Adrenal gland (tissue), 19 donors: ENCODE data around the gene ATG10. TPM values are rescaled to one million over a fixed set of nuclear protein-coding genes. Genes with fewer than 3 reads are reported as not detected.

Source experiments
- DNase-seq, 7 donors: peaks; one replicate each; pipeline ENCODE4 v3.0.0-alpha.2; 2019 to 2020
- H3K27ac ChIP-seq, 5 donors: fragments of 200-600 bp; sonication (generic) in 4 of 5; 1 replicate in 3 of 5; 2 replicates in 2 of 5; pipeline versions ENCODE4 v1.5.1 to v1.8.0; 2016 to 2020; ENCODE audit warnings: mild to moderate bottlenecking in 1 of 5
- H3K27me3 ChIP-seq: fragments of 200-600 bp; 2 replicates; pipeline ENCODE4 v1.8.0; 2021
- H3K36me3 ChIP-seq, 2 donors: fragments of 200-600 bp; replicated peaks in 1 of 2; 1 replicate in 1 of 2; 2 replicates in 1 of 2; pipeline versions ENCODE4 v1.5.1 to v1.8.0; 2018 to 2022
- H3K4me1 ChIP-seq, 2 donors: fragments of 200-600 bp; replicated peaks in 1 of 2; 1 replicate in 1 of 2; 2 replicates in 1 of 2; pipeline versions ENCODE4 v1.5.1 to v1.8.0; 2018 to 2021
- H3K4me3 ChIP-seq, 4 donors: fragments of 200-600 bp; sonication (generic) in 3 of 4; one replicate each; pipeline ENCODE4 v1.5.1; 2016 to 2018
- H3K9me3 ChIP-seq, 3 donors: fragments of 200-600 bp; sonication (generic) in 1 of 3; replicated peaks in 1 of 3; 1 replicate in 2 of 3; 2 replicates in 1 of 3; pipeline versions ENCODE4 v1.5.1 to v1.8.0; 2016 to 2021
- POLR2A ChIP-seq, 2 donors: fragments of 450-650 bp; IDR thresholded peaks; one replicate each; pipeline ENCODE4 v1.6.1; 2017; ENCODE audit warnings: antibody characterized with exemption in 2 of 2, mild to moderate bottlenecking in 2 of 2, moderate library complexity in 1 of 2
- WGBS, 4 donors: extraction: QIAGEN DNeasy Blood & Tissue Kit in 2 of 4; methylation state at CpG; one replicate each; pipeline versions ENCODE4 v1.1.5 to v1.1.7; 2013 to 2017; 5-methylcytosine and 5-hydroxymethylcytosine counted together
- intact Hi-C, 2 donors: fragments of 100-400 bp; cut with DNase I; formaldehyde crosslinking; loops; one replicate each; pipeline versions ENCODE4 v1.14.1 to v1.15.0; 2022 to 2023
- long read RNA-seq, 10 donors: library from polyadenylated mRNA in 3 of 10; unstranded in 2 of 10; stranded (forward) in 1 of 10; transcript quantifications; one replicate each; pipeline ENCODE4 v2.0.0 and lab custom pipeline, GENCODE V29; 2021 to 2026
- polyA plus RNA-seq, 3 donors: library from polyadenylated mRNA; stranded (reverse); fragments of 200-250 nt in 2 of 3; fragments of 350-450 nt in 1 of 3; fragmentation: Illumina TruSeq in 1 of 3; extraction: RNeasy Lipid Tissue Mini Kit (QIAGEN cat#74804) in 1 of 3; gene quantifications; one replicate each; pipeline ENCODE4 v1.2.3, GENCODE V29; 2013 to 2014
- total RNA-seq, 9 donors: library from RNA; depleted of rRNA in 4 of 9; stranded (reverse); fragments of >200 nt in 4 of 9; fragments of 120-200 nt in 1 of 9; fragmentation: NEBNext Ultra II Directional in 1 of 9; extraction: Animal tissue kit (Norgen Biotek cat#: 25700) in 1 of 9; gene quantifications; one replicate each; pipeline versions ENCODE4 v1.1.0 to v1.2.4, GENCODE V29; 2013 to 2023
- TF ChIP-seq, protein P1 (sequence below), 6 experiments: fragments of 450-650 bp in 4 of 6; fragments of 200-600 bp in 2 of 6; sonication (generic) in 1 of 6; IDR thresholded peaks; 1 replicate in 5 of 6; 2 replicates in 1 of 6; pipeline versions ENCODE4 v1.5.1 to v1.8.0; 2016 to 2021; ENCODE audit warnings: antibody characterized with exemption in 6 of 6, mild to moderate bottlenecking in 2 of 6, moderate library complexity in 1 of 6
- donor health status: healthy with polysubstance abuse.
- donor health status: Bipolar disorder and iron deficiency.
- donor health status: DM: yes; HTN: yes; CAD: no.
- donor health status: DM: no; HTN: no; CAD: no.
- donor health status: DM: no; HTN: no; CAD: no.
- donor health status: DM: yes; HTN: yes; CAD: no.

ATG10 gene
- total RNA-seq, result 10 to 100 TPM in 2 of 9 donors, 1 to 10 TPM in 7; 4.1 to 15.1 (median 7.7) TPM
- 1 to 10 TPM; 4.0 to 7.0 (median 5.9) TPM for polyA plus RNA-seq
- long read RNA-seq, donor 1, transcript ATG10-201 (8 exons, 3,033 nt), result major isoform, 8 of 3,817 reads
- long read RNA-seq, donor 1, partial matches to known transcripts, result 3,620 of 3,817 reads
- long read RNA-seq, donor 1, other reads (novel, unspliced or antisense), result 188 of 3,817 reads
- long read RNA-seq, donor 2, partial matches to known transcripts, result 0 of 5 reads
- long read RNA-seq, donor 2, other reads (novel, unspliced or antisense), result 0 of 5 reads
- long read RNA-seq, donor 3, partial matches to known transcripts, result 2,809 of 2,917 reads
- long read RNA-seq, donor 3, other reads (novel, unspliced or antisense), result 103 of 2,917 reads
- long read RNA-seq, donor 4, transcript ATG10-201 (8 exons, 3,033 nt), result major isoform, 5 of 12 reads
- long read RNA-seq, donor 4, partial matches to known transcripts, result 0 of 12 reads
- long read RNA-seq, donor 4, other reads (novel, unspliced or antisense), result 7 of 12 reads
- long read RNA-seq, donor 5, partial matches to known transcripts, result 0 of 13 reads
- long read RNA-seq, donor 5, other reads (novel, unspliced or antisense), result 8 of 13 reads
- long read RNA-seq, donor 6, partial matches to known transcripts, result 0 of 5 reads
- long read RNA-seq, donor 6, other reads (novel, unspliced or antisense), result 1 of 5 reads
- long read RNA-seq, donor 7, partial matches to known transcripts, result 1,117 of 2,049 reads
- long read RNA-seq, donor 7, other reads (novel, unspliced or antisense), result 929 of 2,049 reads
- long read RNA-seq, donor 8, partial matches to known transcripts, result 4,768 of 4,948 reads
- long read RNA-seq, donor 8, other reads (novel, unspliced or antisense), result 179 of 4,948 reads
- long read RNA-seq, donor 9, partial matches to known transcripts, result 5 of 8 reads
- long read RNA-seq, donor 9, other reads (novel, unspliced or antisense), result 0 of 8 reads
- long read RNA-seq, donor 10, partial matches to known transcripts, result 2,267 of 2,413 reads
- long read RNA-seq, donor 10, other reads (novel, unspliced or antisense), result 145 of 2,413 reads

GRCh38 chr5:81971712-81972491 lies at the start of gene ATG10:
TSS of gene ATG10 (plus strand) at chr5:81972023. CDS start at chr5:81987571, 15,548 bp downstream.
- TF ChIP-seq, protein P1, sequence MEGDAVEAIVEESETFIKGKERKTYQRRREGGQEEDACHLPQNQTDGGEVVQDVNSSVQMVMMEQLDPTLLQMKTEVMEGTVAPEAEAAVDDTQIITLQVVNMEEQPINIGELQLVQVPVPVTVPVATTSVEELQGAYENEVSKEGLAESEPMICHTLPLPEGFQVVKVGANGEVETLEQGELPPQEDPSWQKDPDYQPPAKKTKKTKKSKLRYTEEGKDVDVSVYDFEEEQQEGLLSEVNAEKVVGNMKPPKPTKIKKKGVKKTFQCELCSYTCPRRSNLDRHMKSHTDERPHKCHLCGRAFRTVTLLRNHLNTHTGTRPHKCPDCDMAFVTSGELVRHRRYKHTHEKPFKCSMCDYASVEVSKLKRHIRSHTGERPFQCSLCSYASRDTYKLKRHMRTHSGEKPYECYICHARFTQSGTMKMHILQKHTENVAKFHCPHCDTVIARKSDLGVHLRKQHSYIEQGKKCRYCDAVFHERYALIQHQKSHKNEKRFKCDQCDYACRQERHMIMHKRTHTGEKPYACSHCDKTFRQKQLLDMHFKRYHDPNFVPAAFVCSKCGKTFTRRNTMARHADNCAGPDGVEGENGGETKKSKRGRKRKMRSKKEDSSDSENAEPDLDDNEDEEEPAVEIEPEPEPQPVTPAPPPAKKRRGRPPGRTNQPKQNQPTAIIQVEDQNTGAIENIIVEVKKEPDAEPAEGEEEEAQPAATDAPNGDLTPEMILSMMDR (IDR thresholded peaks at IDR 0.05), result no peak
- peak; percentile 91 to 95 for TF ChIP-seq POLR2A (IDR thresholded peaks at IDR 0.05)
- Histone ChIP-seq H3K9me3 (no peaks in the 10 kb centered on the region), H3K4me3 (peak within 1 kb of the TSS; percentile 66 to 94 (median 80)), H3K27ac (peak within 1 kb of the TSS; percentile 85 to 99 (median 98)), H3K4me1 (peaks cover 6 to 8% of the 10 kb centered on the region in 2 donors), H3K27me3 (no peaks in the 10 kb centered on the region), H3K36me3 (no peaks in the 10 kb centered on the region)
- DNase-seq, result peak; percentile 88 to 94 (median 93)
- WGBS, 4 donors, result 0 to 2% (median 0%) methylated on average over 15 to 77 of the region's 77 CpGs
- intact Hi-C loops, result loop anchor here in 1 of 2 donors (10.0 kb wide), 1 partner anchor 117 kb away; no protein-coding TSS in a partner anchor

- 59 to 71% (median 68%) methylated on average over 4 of the region's 4 CpGs for WGBS, 4 donors
- H3K36me3 ChIP-seq, result no peaks in the 10 kb centered on the region
- DNase-seq, result no peak
- H3K27ac ChIP-seq, result no peak overlapping the region
- H3K9me3 ChIP-seq, result no peaks in the 10 kb centered on the region
- intact Hi-C loops, result no loop called here
- H3K4me3 ChIP-seq, result no peak overlapping the region
- H3K4me1 ChIP-seq, result no peaks in the 10 kb centered on the region
- no peaks in the 10 kb centered on the region for H3K27me3 ChIP-seq
- TF ChIP-seq, protein P1 (IDR thresholded peaks at IDR 0.05), result no peak
- TF ChIP-seq POLR2A (IDR thresholded peaks at IDR 0.05), result no peak
Observed at GRCh38 chr5:81922854-81923279, 49.0 kb upstream of the ATG10 start.

GRCh38 chr5:81924442-81924841 lies 47.4 kb upstream of the ATG10 start:
- H3K4me1 ChIP-seq, result no peaks in the 10 kb centered on the region
- TF ChIP-seq, protein P1 (IDR thresholded peaks at IDR 0.05), result no peak
- no peak for TF ChIP-seq POLR2A (IDR thresholded peaks at IDR 0.05)
- no peak overlapping the region for H3K4me3 ChIP-seq
- 57 to 70% (median 63%) methylated on average over 4 of the region's 4 CpGs for WGBS, 4 donors
- DNase-seq, result no peak
- intact Hi-C loops, result no loop called here
- H3K9me3 ChIP-seq, result no peaks in the 10 kb centered on the region
- H3K36me3 ChIP-seq, result no peaks in the 10 kb centered on the region
- H3K27ac ChIP-seq, result no peak overlapping the region
- H3K27me3 ChIP-seq, result no peaks in the 10 kb centered on the region
